BLaER1 treated with 17β-estradiol and CSF1 and Interleukin-3, amounts not matched to agents 10 nM and 100 nM (cell line): Measurements from ENCODE around the gene SGIP1.

ENCODE experiments used
- H3K27ac ChIP-seq, 11 experiments: shearing (Covaris generic); formaldehyde crosslinking; 2 replicates each; pipeline ENCODE4 v1.8.1; 2022
- H3K27me3 ChIP-seq, 11 experiments: shearing (Covaris generic); formaldehyde crosslinking; 2 replicates each; pipeline ENCODE4 v1.8.1; 2022
- H3K36me3 ChIP-seq, 11 experiments: shearing (Covaris generic); formaldehyde crosslinking; 2 replicates each; pipeline ENCODE4 v1.8.1; 2022
- H3K4me1 ChIP-seq, 10 experiments: shearing (Covaris generic); formaldehyde crosslinking; 2 replicates each; pipeline ENCODE4 v1.8.1; 2022
- H3K4me2 ChIP-seq, 11 experiments: shearing (Covaris generic); formaldehyde crosslinking; 2 replicates each; pipeline ENCODE4 v1.8.1; 2022
- H3K4me3 ChIP-seq, 10 experiments: shearing (Covaris generic); formaldehyde crosslinking; 2 replicates each; pipeline ENCODE4 v1.8.1; 2022
- H3K9ac ChIP-seq, 11 experiments: shearing (Covaris generic); formaldehyde crosslinking; 2 replicates each; pipeline ENCODE4 v1.8.1; 2022
- H3K9me3 ChIP-seq, 11 experiments: shearing (Covaris generic); formaldehyde crosslinking; replicated peaks in 1 of 11; 2 replicates each; pipeline ENCODE4 v1.8.1; 2022
- H4K20me1 ChIP-seq, 11 experiments: shearing (Covaris generic); formaldehyde crosslinking; 2 replicates each; pipeline ENCODE4 v1.8.1; 2022
- Cebpa-rat ChIP-seq, 11 experiments: shearing (Covaris generic); IDR thresholded peaks; 2 replicates each; pipeline ENCODE4 v1.8.1; 2022

SGIP1 gene

GRCh38 chr1:66739401-66740157 is 205.6 kb downstream of the SGIP1 start:
- TF ChIP-seq Cebpa-rat (IDR thresholded peaks at IDR 0.05) = no peak; a peak in 1 of 22 replicates
- H3K36me3 ChIP-seq = no peaks in the 10 kb centered on the region
- peaks cover 0 to 17% (median 11%) of the 10 kb centered on the region in 11 experiments; a peak in 11 of 22 replicates for H3K9me3 ChIP-seq
- peak overlapping the region in 3 of 10 experiments; percentile 17 to 28 (median 18); a peak in 5 of 20 replicates for H3K4me3 ChIP-seq
- H3K4me2 ChIP-seq = peak overlapping the region; percentile 73 to 85 (median 80)
- no peaks in the 10 kb centered on the region for H3K27me3 ChIP-seq
- H3K27ac ChIP-seq = peak overlapping the region in 10 of 11 experiments; percentile 13 to 76 (median 57); a peak in 19 of 22 replicates
- no peaks in the 10 kb centered on the region for H4K20me1 ChIP-seq
- peaks cover 24 to 45% (median 26%) of the 10 kb centered on the region in 10 experiments for H3K4me1 ChIP-seq
- H3K9ac ChIP-seq = peak overlapping the region in 7 of 11 experiments; percentile 13 to 57 (median 23); a peak in 10 of 22 replicates

GRCh38 chr1:66745451-66745850 is 211.5 kb downstream of the SGIP1 start:
- H3K9me3 ChIP-seq = peaks cover 0 to 17% (median 11%) of the 10 kb centered on the region in 11 experiments; a peak in 11 of 22 replicates
- TF ChIP-seq Cebpa-rat (IDR thresholded peaks at IDR 0.05) = no peak
- no peaks in the 10 kb centered on the region for H4K20me1 ChIP-seq
- no peaks in the 10 kb centered on the region for H3K36me3 ChIP-seq
- no peak overlapping the region for H3K4me2 ChIP-seq
- H3K4me1 ChIP-seq = peaks cover 0 to 10% (median under 1%) of the 10 kb centered on the region in 10 experiments; a peak in 6 of 20 replicates
- no peak overlapping the region for H3K9ac ChIP-seq
- no peak overlapping the region for H3K27ac ChIP-seq
- no peaks in the 10 kb centered on the region for H3K27me3 ChIP-seq
- H3K4me3 ChIP-seq = no peak overlapping the region

GRCh38 chr1:66747501-66747900 is 213.5 kb downstream of the SGIP1 start:
- H3K4me2 ChIP-seq = no peak overlapping the region
- peaks cover under 1 to 20% (median 13%) of the 10 kb centered on the region in 11 experiments; a peak in 19 of 22 replicates for H3K27me3 ChIP-seq
- no peak overlapping the region for H3K27ac ChIP-seq
- no peak for TF ChIP-seq Cebpa-rat (IDR thresholded peaks at IDR 0.05)
- H3K4me1 ChIP-seq = peaks cover 8 to 19% (median 11%) of the 10 kb centered on the region in 10 experiments
- H3K4me3 ChIP-seq = no peak overlapping the region
- H3K36me3 ChIP-seq = no peaks in the 10 kb centered on the region
- peaks cover 0 to 12% (median 6%) of the 10 kb centered on the region in 11 experiments; a peak in 8 of 22 replicates for H3K9me3 ChIP-seq
- H3K9ac ChIP-seq = no peak overlapping the region
- H4K20me1 ChIP-seq = no peaks in the 10 kb centered on the region

GRCh38 chr1:66750577-66750976 is 216.6 kb downstream of the SGIP1 start:
- peaks cover 7 to 34% (median 28%) of the 10 kb centered on the region in 11 experiments; a peak in 20 of 22 replicates for H3K27me3 ChIP-seq
- H3K9me3 ChIP-seq = peaks cover 0 to 17% (median 5%) of the 10 kb centered on the region in 11 experiments; a peak in 5 of 22 replicates
- H4K20me1 ChIP-seq = no peaks in the 10 kb centered on the region
- H3K27ac ChIP-seq = no peak overlapping the region
- no peak for TF ChIP-seq Cebpa-rat (IDR thresholded peaks at IDR 0.05)
- no peaks in the 10 kb centered on the region for H3K36me3 ChIP-seq
- no peak overlapping the region for H3K9ac ChIP-seq
- H3K4me1 ChIP-seq = peaks cover 13 to 20% (median 15%) of the 10 kb centered on the region in 10 experiments
- no peak overlapping the region for H3K4me3 ChIP-seq
- no peak overlapping the region for H3K4me2 ChIP-seq

- peaks cover 0 to 17% (median 5%) of the 10 kb centered on the region in 11 experiments; a peak in 5 of 22 replicates for H3K9me3 ChIP-seq
- H4K20me1 ChIP-seq = no peaks in the 10 kb centered on the region
- no peak overlapping the region for H3K9ac ChIP-seq
- no peak overlapping the region for H3K4me3 ChIP-seq
- H3K4me2 ChIP-seq = peak overlapping the region in 6 of 11 experiments; percentile 89 to 96 (median 91); a peak in 6 of 22 replicates
- H3K4me1 ChIP-seq = peaks cover 13 to 20% (median 15%) of the 10 kb centered on the region in 10 experiments
- TF ChIP-seq Cebpa-rat (IDR thresholded peaks at IDR 0.05) = no peak
- no peaks in the 10 kb centered on the region for H3K36me3 ChIP-seq
- no peak overlapping the region for H3K27ac ChIP-seq
- H3K27me3 ChIP-seq = peaks cover 7 to 34% (median 28%) of the 10 kb centered on the region in 11 experiments; a peak in 20 of 22 replicates
Observed at GRCh38 chr1:66751160-66751559, 217.2 kb downstream of the SGIP1 start.

GRCh38 chr1:66752000-66752592 is 218.1 kb downstream of the SGIP1 start, which contains the start of gene DYNLT5:
DYNLT5 (plus strand) TSS chr1:66752459; CDS start chr1:66754659, 2,200 bp downstream.
- no peak for TF ChIP-seq Cebpa-rat (IDR thresholded peaks at IDR 0.05)
- Histone ChIP-seq H4K20me1 (no peaks in the 10 kb centered on the region), H3K4me1 (peaks cover 13 to 20% (median 15%) of the 10 kb centered on the region in 10 experiments), H3K4me3 (peak within 1 kb of the TSS in 9 of 10 experiments; percentile 21 to 62 (median 46); a peak in 17 of 20 replicates), H3K4me2 (peak within 1 kb of the TSS; percentile 78 to 96 (median 89)), H3K36me3 (no peaks in the 10 kb centered on the region), H3K27me3 (peaks cover 7 to 34% (median 28%) of the 10 kb centered on the region in 11 experiments; a peak in 20 of 22 replicates), H3K9ac (peak within 1 kb of the TSS in 3 of 11 experiments; percentile 4 to 40 (median 31); a peak in 3 of 22 replicates), H3K27ac (peak within 1 kb of the TSS in 1 of 11 experiments; percentile 45; a peak in 4 of 22 replicates), H3K9me3 (peaks cover 0 to 17% (median 5%) of the 10 kb centered on the region in 11 experiments; a peak in 5 of 22 replicates)

GRCh38 chr1:66752671-66753371 is 218.9 kb downstream of the SGIP1 start:
- Histone ChIP-seq H3K4me2 (peak overlapping the region; percentile 78 to 96 (median 89)), H3K9ac (peak overlapping the region in 2 of 11 experiments; percentile 31 to 40; a peak in 3 of 22 replicates), H3K4me1 (peaks cover 13 to 24% (median 16%) of the 10 kb centered on the region in 10 experiments)

GRCh38 chr1:66757722-66758240 is 223.8 kb downstream of the SGIP1 start:
- TF ChIP-seq Cebpa-rat (IDR thresholded peaks at IDR 0.05) = no peak
- Histone ChIP-seq H3K4me3 (no peak overlapping the region), H3K9ac (no peak overlapping the region), H3K36me3 (no peaks in the 10 kb centered on the region), H3K27me3 (peaks cover 4 to 13% (median 11%) of the 10 kb centered on the region in 11 experiments; a peak in 20 of 22 replicates), H3K4me2 (peak overlapping the region in 4 of 11 experiments; percentile 1 to 54 (median 35); a peak in 6 of 22 replicates), H3K4me1 (peaks cover under 1 to 28% (median 5%) of the 10 kb centered on the region in 10 experiments; a peak in 18 of 20 replicates), H3K27ac (no peak overlapping the region), H3K9me3 (peaks cover 0 to 10% (median 6%) of the 10 kb centered on the region in 11 experiments; a peak in 19 of 22 replicates), H4K20me1 (no peaks in the 10 kb centered on the region)

More at GRCh38 chr1:66752671-66753371, 218.9 kb downstream of the SGIP1 start:
- Histone ChIP-seq H3K4me3 (peak overlapping the region in 8 of 10 experiments; percentile 24 to 62 (median 46); a peak in 17 of 20 replicates), H3K36me3 (no peaks in the 10 kb centered on the region), H3K9me3 (peaks cover 0 to 17% (median 5%) of the 10 kb centered on the region in 11 experiments; a peak in 5 of 22 replicates), H3K27me3 (peaks cover 7 to 34% (median 28%) of the 10 kb centered on the region in 11 experiments; a peak in 20 of 22 replicates), H3K27ac (peak overlapping the region in 1 of 11 experiments; percentile 45; a peak in 2 of 22 replicates), H4K20me1 (no peaks in the 10 kb centered on the region)
- no peak for TF ChIP-seq Cebpa-rat (IDR thresholded peaks at IDR 0.05)
